Measurements from ENCODE around the gene PXDC1. TPM values are rescaled to one million over a fixed set of nuclear protein-coding genes. Genes with fewer than 3 reads are reported as not detected.

Gene PXDC1
- total RNA-seq, 2 experiments from 2014 or later, result 0.17 to 0.27 TPM

DNA sequence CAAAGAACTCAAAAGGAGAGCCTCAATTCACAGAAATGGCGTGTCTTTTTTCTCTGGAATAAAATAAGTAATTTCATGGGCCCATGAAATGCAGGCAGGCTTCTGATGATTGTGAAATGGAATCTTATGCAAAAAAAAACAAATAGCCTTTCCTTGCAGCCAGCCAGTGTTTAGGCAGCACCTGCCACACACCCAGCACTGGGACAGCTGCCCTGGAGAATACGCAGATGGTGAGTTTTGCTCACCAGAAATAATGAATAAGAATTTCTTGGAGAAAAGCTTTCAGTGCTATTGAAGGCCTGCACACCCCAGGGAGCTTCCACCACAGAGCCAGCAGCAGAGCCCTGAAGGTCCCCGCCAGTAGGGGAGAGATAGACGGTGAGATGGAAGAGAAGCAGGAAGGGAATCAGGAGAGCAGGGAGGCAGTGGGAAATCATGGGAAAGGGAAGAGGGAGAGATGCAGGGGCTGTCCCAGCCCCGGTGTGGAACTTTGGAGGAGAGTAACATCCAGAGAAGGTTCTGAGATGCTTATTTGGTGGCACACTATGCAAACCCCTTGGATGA lies 54.9 kb downstream of the PXDC1 start:
- no peaks in the 10 kb centered on the region for H3K27me3 ChIP-seq (ENCODE audit: control insufficient read depth in 1 of 2, insufficient read depth in 2 of 2, low read length in 2 of 2)
- H3K4me3 Mint-ChIP-seq, result no peak overlapping the region
- ATAC-seq (ENCODE audit: poor library complexity) (no peak), DNase-seq (no peak)
- no peaks in the 10 kb centered on the region for H3K4me1 Mint-ChIP-seq (ENCODE audit: low read depth)
- H3K9me3 Mint-ChIP-seq, result peaks cover 3% of the 10 kb centered on the region
- intact Hi-C loops (cut with DNase I, micrococcal nuclease), result no loop called here
- no peaks in the 10 kb centered on the region for H3K36me3 Mint-ChIP-seq (ENCODE audit: low read depth)
- TF ChIP-seq, protein P1, sequence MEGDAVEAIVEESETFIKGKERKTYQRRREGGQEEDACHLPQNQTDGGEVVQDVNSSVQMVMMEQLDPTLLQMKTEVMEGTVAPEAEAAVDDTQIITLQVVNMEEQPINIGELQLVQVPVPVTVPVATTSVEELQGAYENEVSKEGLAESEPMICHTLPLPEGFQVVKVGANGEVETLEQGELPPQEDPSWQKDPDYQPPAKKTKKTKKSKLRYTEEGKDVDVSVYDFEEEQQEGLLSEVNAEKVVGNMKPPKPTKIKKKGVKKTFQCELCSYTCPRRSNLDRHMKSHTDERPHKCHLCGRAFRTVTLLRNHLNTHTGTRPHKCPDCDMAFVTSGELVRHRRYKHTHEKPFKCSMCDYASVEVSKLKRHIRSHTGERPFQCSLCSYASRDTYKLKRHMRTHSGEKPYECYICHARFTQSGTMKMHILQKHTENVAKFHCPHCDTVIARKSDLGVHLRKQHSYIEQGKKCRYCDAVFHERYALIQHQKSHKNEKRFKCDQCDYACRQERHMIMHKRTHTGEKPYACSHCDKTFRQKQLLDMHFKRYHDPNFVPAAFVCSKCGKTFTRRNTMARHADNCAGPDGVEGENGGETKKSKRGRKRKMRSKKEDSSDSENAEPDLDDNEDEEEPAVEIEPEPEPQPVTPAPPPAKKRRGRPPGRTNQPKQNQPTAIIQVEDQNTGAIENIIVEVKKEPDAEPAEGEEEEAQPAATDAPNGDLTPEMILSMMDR (IDR thresholded peaks at IDR 0.05), result no peak
- CTCF ChIA-PET, result no interaction called here
- POLR2A ChIA-PET, result no interaction called here
- H3K4me1 ChIP-seq (ENCODE audit: insufficient read depth, low read length), result no peaks in the 10 kb centered on the region
- no peaks in the 10 kb centered on the region for H3K36me3 ChIP-seq (ENCODE audit: insufficient read depth, low read length)
- H3K27ac ChIP-seq (ENCODE audit: low read depth in 1 of 2, low read length in 2 of 2), result no peak overlapping the region
- H3K27ac Mint-ChIP-seq, result no peak overlapping the region
- no peak overlapping the region for H3K4me3 ChIP-seq (ENCODE audit: low read length)
- H3K27me3 Mint-ChIP-seq, result peaks cover 16% of the 10 kb centered on the region
- peaks cover 0 to 5% of the 10 kb centered on the region in 2 experiments for H3K9me3 ChIP-seq (ENCODE audit: control insufficient read depth in 1 of 2, insufficient read depth in 1 of 2, low read length in 2 of 2)

DNA sequence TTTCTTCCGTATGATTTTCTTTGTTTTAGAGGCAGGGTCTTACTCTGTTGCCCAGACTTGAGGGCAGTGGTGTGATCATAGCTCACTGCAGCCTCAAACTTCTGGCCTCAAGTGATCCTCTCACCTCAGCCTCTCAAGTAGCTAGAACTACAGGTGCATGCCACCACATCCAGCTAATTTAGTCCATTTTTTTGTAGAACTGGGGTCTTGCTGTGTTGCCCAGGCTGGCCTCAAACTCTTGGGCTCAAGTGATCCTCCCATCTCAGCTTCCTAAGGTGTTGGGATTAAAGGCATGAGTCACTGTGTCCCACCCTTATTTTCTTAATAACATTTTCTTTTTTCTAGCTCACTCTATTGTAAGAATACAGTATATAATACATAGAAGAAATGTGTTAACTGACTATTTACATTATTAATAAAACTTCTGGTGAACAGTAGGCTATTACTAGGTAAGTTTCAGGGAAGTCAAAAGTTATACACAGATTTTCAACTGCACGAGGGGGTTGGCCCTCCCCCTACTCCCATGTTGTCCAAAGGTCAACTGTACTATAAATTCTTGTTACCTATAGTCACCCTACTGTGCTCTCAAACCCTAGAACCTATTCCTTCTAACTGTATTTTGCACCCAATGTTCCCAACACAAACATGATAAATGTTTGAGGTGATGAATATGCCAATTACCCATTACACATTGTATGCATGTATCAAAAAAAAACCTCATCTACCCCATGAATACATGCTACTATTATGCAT lies 56.3 kb downstream of the PXDC1 start:
- H3K27ac Mint-ChIP-seq, result no peak overlapping the region
- TF ChIP-seq, protein P1 (IDR thresholded peaks at IDR 0.05), result no peak
- no peaks in the 10 kb centered on the region for H3K36me3 Mint-ChIP-seq (ENCODE audit: low read depth)
- intact Hi-C loops (cut with DNase I, micrococcal nuclease), result no loop called here
- no peaks in the 10 kb centered on the region for H3K36me3 ChIP-seq (ENCODE audit: insufficient read depth, low read length)
- no peaks in the 10 kb centered on the region for H3K4me1 Mint-ChIP-seq (ENCODE audit: low read depth)
- no peaks in the 10 kb centered on the region for H3K4me1 ChIP-seq (ENCODE audit: insufficient read depth, low read length)
- H3K4me3 Mint-ChIP-seq, result no peak overlapping the region
- no peak overlapping the region for H3K4me3 ChIP-seq (ENCODE audit: low read length)
- ChIA-PET CTCF (interaction anchor here (0.9 kb wide), 1 partner anchor 11 kb away, joined by 3 read pairs; no protein-coding TSS in a partner anchor), POLR2A (no interaction called here)
- H3K9me3 ChIP-seq (ENCODE audit: control insufficient read depth in 1 of 2, insufficient read depth in 1 of 2, low read length in 2 of 2), result peaks cover 0 to 5% of the 10 kb centered on the region in 2 experiments
- H3K27ac ChIP-seq (ENCODE audit: low read depth in 1 of 2, low read length in 2 of 2), result no peak overlapping the region
- peaks cover 21% of the 10 kb centered on the region for H3K27me3 Mint-ChIP-seq
- H3K27me3 ChIP-seq (ENCODE audit: control insufficient read depth in 1 of 2, insufficient read depth in 2 of 2, low read length in 2 of 2), result no peaks in the 10 kb centered on the region
- DNase-seq (no peak), ATAC-seq (ENCODE audit: poor library complexity) (no peak)
- H3K9me3 Mint-ChIP-seq, result peaks cover 3% of the 10 kb centered on the region

DNA sequence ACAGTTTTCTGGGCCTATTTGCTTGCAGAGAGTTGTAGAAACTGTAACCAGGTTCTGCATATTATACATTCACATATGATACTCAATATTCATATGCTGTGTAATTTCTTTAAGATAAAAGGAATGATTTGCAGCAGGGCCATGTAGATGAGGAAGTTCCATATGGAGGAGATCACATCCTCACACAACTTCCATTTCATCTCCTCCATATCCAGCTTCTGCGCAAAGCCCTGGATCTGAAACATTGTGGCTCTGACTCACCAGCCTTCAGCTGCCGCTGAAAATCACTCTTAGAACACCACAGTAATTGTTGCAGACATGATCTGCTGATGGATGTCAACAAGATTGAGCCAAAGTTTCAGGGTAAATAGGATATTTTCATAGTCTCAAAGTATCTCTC lies 57.7 kb downstream of the PXDC1 start:
- no peak overlapping the region for H3K4me3 ChIP-seq (ENCODE audit: low read length)
- no peaks in the 10 kb centered on the region for H3K36me3 ChIP-seq (ENCODE audit: insufficient read depth, low read length)
- Mint-ChIP-seq H3K4me1 (ENCODE audit: low read depth) (no peaks in the 10 kb centered on the region), H3K9me3 (no peaks in the 10 kb centered on the region), H3K27ac (no peak overlapping the region), H3K4me3 (no peak overlapping the region), H3K27me3 (peaks cover 15% of the 10 kb centered on the region), H3K36me3 (ENCODE audit: low read depth) (no peaks in the 10 kb centered on the region)
- DNase-seq (no peak), ATAC-seq (ENCODE audit: poor library complexity) (no peak)
- H3K27ac ChIP-seq (ENCODE audit: low read depth in 1 of 2, low read length in 2 of 2), result no peak overlapping the region
- ChIA-PET POLR2A (no interaction called here), CTCF (no interaction called here)
- TF ChIP-seq, protein P1 (IDR thresholded peaks at IDR 0.05), result no peak
- H3K27me3 ChIP-seq (ENCODE audit: control insufficient read depth in 1 of 2, insufficient read depth in 2 of 2, low read length in 2 of 2), result no peaks in the 10 kb centered on the region
- no peaks in the 10 kb centered on the region for H3K4me1 ChIP-seq (ENCODE audit: insufficient read depth, low read length)
- intact Hi-C loops (cut with DNase I, micrococcal nuclease), result no loop called here
- peaks cover 0 to 2% of the 10 kb centered on the region in 2 experiments for H3K9me3 ChIP-seq (ENCODE audit: control insufficient read depth in 1 of 2, insufficient read depth in 1 of 2, low read length in 2 of 2)

All from CD4-positive, alpha-beta T cell (primary cell).